DOHH2 (cell line): ENCODE data around the gene RAPGEF5.

Experiments used
- H3F3A ChIP-seq: fragments of 200-600 bp; sonication (generic), shearing (Covaris generic); 2 replicates; pipeline ENCODE4 v1.6.0; 2016; ENCODE audit warnings: antibody characterized with exemption, mild to moderate bottlenecking; ENCODE audit not compliant: control insufficient read depth, insufficient read depth
- H3K27ac ChIP-seq: fragments of 200-600 bp; sonication (generic); 2 replicates; pipeline ENCODE4 v1.5.1; 2014; ENCODE audit warnings: low read depth, mild to moderate bottlenecking, low read length, moderate library complexity
- H3K27me3 ChIP-seq: fragments of 200-600 bp; sonication (generic); 2 replicates; pipeline ENCODE4 v1.6.1; 2014; ENCODE audit warnings: mild to moderate bottlenecking, low read length, mixed read lengths; ENCODE audit not compliant: control insufficient read depth
- H3K36me3 ChIP-seq: fragments of 200-600 bp; sonication (generic); 2 replicates; pipeline ENCODE4 v1.6.1; 2014; ENCODE audit warnings: mild to moderate bottlenecking, low read length, moderate library complexity, mixed read lengths; ENCODE audit not compliant: control insufficient read depth
- H3K4me1 ChIP-seq: fragments of 200-600 bp; sonication (generic); 2 replicates; pipeline ENCODE4 v1.6.1; 2014; ENCODE audit warnings: mild to moderate bottlenecking, low read length, mixed read lengths; ENCODE audit not compliant: control insufficient read depth
- H3K4me2 ChIP-seq: fragments of 200-600 bp; sonication (generic); 2 replicates; pipeline ENCODE4 v1.6.0; 2014; ENCODE audit warnings: mild to moderate bottlenecking, low read length, moderate library complexity
- H3K4me3 ChIP-seq: fragments of 200-600 bp; sonication (generic); 2 replicates; pipeline ENCODE4 v1.5.1; 2014; ENCODE audit warnings: mild to moderate bottlenecking, low read length, mixed read lengths
- H3K79me2 ChIP-seq: fragments of 200-600 bp; sonication (generic); 2 replicates; pipeline ENCODE4 v1.6.1; 2014; ENCODE audit warnings: mild to moderate bottlenecking, low read length, mixed read lengths; ENCODE audit not compliant: control insufficient read depth
- H3K9me2 ChIP-seq: fragments of 200-600 bp; sonication (generic); replicated peaks from 2 replicates; pipeline ENCODE4 v1.6.1; 2014; ENCODE audit warnings: mild to moderate bottlenecking, low read length, mixed read lengths; ENCODE audit not compliant: control insufficient read depth
- H3K9me3 ChIP-seq: fragments of 200-600 bp; sonication (generic); 2 replicates; pipeline ENCODE4 v1.6.1; 2014; ENCODE audit warnings: antibody characterized with exemption, low read length, mixed read lengths; ENCODE audit not compliant: control insufficient read depth, insufficient read depth
- H4K20me1 ChIP-seq: fragments of 200-600 bp; sonication (generic); 2 replicates; pipeline ENCODE4 v1.6.0; 2014; ENCODE audit warnings: low read depth, mild to moderate bottlenecking, antibody characterized with exemption, low read length, moderate library complexity; ENCODE audit not compliant: control insufficient read depth, insufficient read depth
- CTCF ChIP-seq: fragments of 200-600 bp; sonication (generic); IDR thresholded peaks from one replicate; pipeline ENCODE4 v1.5.1; 2014; ENCODE audit warnings: antibody characterized with exemption, mild to moderate bottlenecking, low read depth, low read length; ENCODE audit not compliant: poor library complexity, severe bottlenecking
- EZH2phosphoT487 ChIP-seq: fragments of 200-600 bp; sonication (generic); IDR thresholded peaks from 2 replicates; pipeline ENCODE4 v1.6.1; 2017; ENCODE audit warnings: borderline replicate concordance, mild to moderate bottlenecking, antibody characterized with exemption, low read length, moderate library complexity, mixed read lengths

The RAPGEF5 gene

GRCh38 chr7:22187691-22188348, 169.1 kb downstream of the RAPGEF5 start:
- TF ChIP-seq CTCF (no peak), EZH2phosphoT487 (no peak)
- no peaks in the 10 kb centered on the region for H3K9me3 ChIP-seq
- no peaks in the 10 kb centered on the region; the same call in none of the 2 replicates for H4K20me1 ChIP-seq
- no peak overlapping the region for H3K27ac ChIP-seq
- H3K27me3 ChIP-seq, result no peaks in the 10 kb centered on the region
- H3K79me2 ChIP-seq, result peaks cover 24% of the 10 kb centered on the region
- no peaks in the 10 kb centered on the region for H3K4me1 ChIP-seq
- H3F3A ChIP-seq, result peaks cover 58% of the 10 kb centered on the region
- no peak overlapping the region for H3K4me3 ChIP-seq
- H3K9me2 ChIP-seq, result no peaks in the 10 kb centered on the region
- H3K4me2 ChIP-seq, result no peak overlapping the region
- peaks cover 98% of the 10 kb centered on the region for H3K36me3 ChIP-seq

DNA sequence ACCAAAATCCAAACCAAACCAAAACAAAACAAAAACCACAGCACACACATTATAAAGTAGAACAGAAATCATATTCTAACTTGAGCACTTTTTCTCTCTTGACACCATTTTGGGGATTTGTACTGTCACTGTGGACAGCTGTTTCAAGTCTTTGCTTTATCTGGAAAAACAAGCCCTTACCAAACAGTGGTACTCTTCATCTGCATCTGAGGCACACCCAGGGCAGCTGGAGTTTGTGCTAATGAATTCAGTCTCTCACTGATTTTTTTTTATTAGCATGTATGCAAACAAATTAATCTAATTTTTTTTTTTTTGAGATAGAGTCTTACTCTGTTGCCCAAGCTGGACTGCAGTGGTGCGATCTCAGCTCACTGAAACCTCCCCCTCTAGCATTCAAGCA, 171.4 kb downstream of the RAPGEF5 start:
- Histone ChIP-seq H3F3A (peaks cover 46% of the 10 kb centered on the region), H3K9me2 (no peaks in the 10 kb centered on the region), H3K36me3 (peaks cover 98% of the 10 kb centered on the region), H3K9me3 (no peaks in the 10 kb centered on the region), H4K20me1 (peaks cover 3% of the 10 kb centered on the region), H3K4me1 (no peaks in the 10 kb centered on the region), H3K27me3 (no peaks in the 10 kb centered on the region), H3K79me2 (peaks cover 29% of the 10 kb centered on the region), H3K27ac (no peak overlapping the region), H3K4me2 (no peak overlapping the region), H3K4me3 (no peak overlapping the region)
- no peak for TF ChIP-seq CTCF

DNA sequence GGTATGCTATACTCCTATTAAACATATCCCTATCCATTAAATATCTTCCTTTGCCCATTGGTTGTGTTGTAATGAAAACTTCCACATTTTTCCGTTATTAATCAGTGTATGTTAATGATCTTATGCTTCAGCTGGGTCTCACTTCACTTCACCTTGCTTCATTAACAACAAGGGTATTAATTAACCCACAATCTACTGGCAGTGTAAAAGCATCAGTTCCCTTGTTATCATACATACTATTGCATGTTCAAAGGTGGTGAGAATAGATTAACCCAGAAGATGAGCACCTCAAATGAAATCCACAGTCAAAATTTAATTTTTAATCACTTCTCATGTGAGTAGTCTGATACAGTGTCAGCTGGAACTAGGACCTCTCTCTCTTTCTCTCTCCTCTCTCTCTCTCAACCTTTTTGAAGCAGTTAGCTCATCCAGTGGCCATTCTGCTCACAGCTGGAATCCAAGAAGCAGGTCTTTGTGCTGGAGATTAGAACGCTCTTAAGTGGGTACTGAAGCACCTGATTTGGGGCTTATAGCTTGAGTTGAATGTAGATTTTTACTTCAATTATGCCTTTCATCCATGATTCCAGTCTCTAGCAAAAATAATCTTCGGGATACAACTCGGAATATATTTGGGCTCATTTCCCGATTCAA, 172.3 kb downstream of the RAPGEF5 start:
- H3F3A ChIP-seq, result peaks cover 43% of the 10 kb centered on the region
- no peaks in the 10 kb centered on the region for H3K4me1 ChIP-seq
- H3K79me2 ChIP-seq, result peaks cover 33% of the 10 kb centered on the region
- no peaks in the 10 kb centered on the region for H3K27me3 ChIP-seq
- no peak overlapping the region for H3K4me2 ChIP-seq
- H3K36me3 ChIP-seq, result peaks cover 98% of the 10 kb centered on the region
- peaks cover 3% of the 10 kb centered on the region for H4K20me1 ChIP-seq
- TF ChIP-seq EZH2phosphoT487 (no peak), CTCF (no peak)
- no peaks in the 10 kb centered on the region for H3K9me2 ChIP-seq
- no peak overlapping the region for H3K4me3 ChIP-seq
- no peak overlapping the region for H3K27ac ChIP-seq
- H3K9me3 ChIP-seq, result no peaks in the 10 kb centered on the region
